Suprapubic skin (tissue), 3 donors: Measurements from ENCODE around the gene MAN2B2.

Source experiments
- POLR2A ChIP-seq, 2 donors: fragments of 450-650 bp; IDR thresholded peaks; one replicate each; pipeline ENCODE4 v1.6.1; 2017; ENCODE audit warnings: antibody characterized with exemption in 2 of 2, mild to moderate bottlenecking in 2 of 2, moderate library complexity in 2 of 2
- TF ChIP-seq, protein P1 (sequence below), 2 donors: fragments of 200-600 bp in 1 of 2; fragments of 450-650 bp in 1 of 2; sonication (generic) in 1 of 2; IDR thresholded peaks; one replicate each; pipeline ENCODE4 v1.5.1; 2016 to 2019; ENCODE audit warnings: antibody characterized with exemption in 2 of 2, mild to moderate bottlenecking in 1 of 2, moderate library complexity in 1 of 2

DNA sequence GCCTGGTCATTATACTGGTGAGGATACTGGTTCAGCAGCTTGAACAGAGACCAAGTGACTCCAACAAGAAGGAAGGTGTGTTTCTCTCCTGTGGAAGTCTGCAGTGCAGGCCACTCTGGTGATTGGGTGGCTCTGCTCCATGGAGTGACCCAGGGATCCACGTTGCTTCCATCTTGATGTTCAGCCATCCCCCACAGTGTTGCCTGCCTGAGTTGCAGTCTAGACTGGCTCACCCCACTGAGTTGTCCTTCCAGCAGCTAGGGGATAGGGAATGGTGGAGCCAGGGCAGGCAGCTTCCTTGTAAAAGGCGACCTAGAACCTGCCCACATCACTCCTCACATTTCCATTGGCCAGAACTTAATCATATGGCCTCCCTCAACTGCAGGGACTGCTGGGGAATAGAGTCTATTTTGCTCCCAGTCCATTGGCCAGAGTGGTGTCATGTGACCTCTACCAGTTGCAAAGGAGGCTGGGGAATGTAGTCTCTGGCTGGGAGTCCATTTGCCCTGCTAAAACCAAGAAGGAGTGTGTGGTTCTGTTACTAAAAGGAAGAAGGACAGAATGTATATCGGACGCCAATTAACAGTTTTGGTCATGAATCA, 8.0 kb downstream of the MAN2B2 start:
- TF ChIP-seq, protein P1, sequence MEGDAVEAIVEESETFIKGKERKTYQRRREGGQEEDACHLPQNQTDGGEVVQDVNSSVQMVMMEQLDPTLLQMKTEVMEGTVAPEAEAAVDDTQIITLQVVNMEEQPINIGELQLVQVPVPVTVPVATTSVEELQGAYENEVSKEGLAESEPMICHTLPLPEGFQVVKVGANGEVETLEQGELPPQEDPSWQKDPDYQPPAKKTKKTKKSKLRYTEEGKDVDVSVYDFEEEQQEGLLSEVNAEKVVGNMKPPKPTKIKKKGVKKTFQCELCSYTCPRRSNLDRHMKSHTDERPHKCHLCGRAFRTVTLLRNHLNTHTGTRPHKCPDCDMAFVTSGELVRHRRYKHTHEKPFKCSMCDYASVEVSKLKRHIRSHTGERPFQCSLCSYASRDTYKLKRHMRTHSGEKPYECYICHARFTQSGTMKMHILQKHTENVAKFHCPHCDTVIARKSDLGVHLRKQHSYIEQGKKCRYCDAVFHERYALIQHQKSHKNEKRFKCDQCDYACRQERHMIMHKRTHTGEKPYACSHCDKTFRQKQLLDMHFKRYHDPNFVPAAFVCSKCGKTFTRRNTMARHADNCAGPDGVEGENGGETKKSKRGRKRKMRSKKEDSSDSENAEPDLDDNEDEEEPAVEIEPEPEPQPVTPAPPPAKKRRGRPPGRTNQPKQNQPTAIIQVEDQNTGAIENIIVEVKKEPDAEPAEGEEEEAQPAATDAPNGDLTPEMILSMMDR (IDR thresholded peaks at IDR 0.05) = no peak
- TF ChIP-seq POLR2A (IDR thresholded peaks at IDR 0.05) = no peak
